HG03139 (cell line): ENCODE measurements around the gene WDR55.
"Not testable (repeated sequence)": the region's sequence is repeated elsewhere in the genome, so short reads cannot be mapped to it uniquely, and the experiment has no call there.

Experiments
- ATAC-seq: cut with Tn5 transposase; IDR thresholded peaks from one replicate; pipeline ENCODE4 v1.9.1; 2021; ENCODE audit not compliant: unreplicated experiment

Gene WDR55

GRCh38 chr5:140708787-140709186 is 44.1 kb downstream of the WDR55 start:
- ATAC-seq: not testable (repeated sequence)

- peak; percentile 85 for ATAC-seq
Observed at GRCh38 chr5:140710899-140711552, 46.3 kb downstream of the WDR55 start.

GRCh38 chr5:140711794-140712193 is 47.1 kb downstream of the WDR55 start:
- ATAC-seq: no peak

GRCh38 chr5:140713562-140714094 is 48.9 kb downstream of the WDR55 start:
- ATAC-seq: no peak

GRCh38 chr5:140716238-140716637 is 51.5 kb downstream of the WDR55 start:
- ATAC-seq: not testable (repeated sequence)

- ATAC-seq: no peak
Observed at GRCh38 chr5:140718266-140718592, 53.5 kb downstream of the WDR55 start.

GRCh38 chr5:140720738-140721137 is 56.0 kb downstream of the WDR55 start:
- ATAC-seq: not testable (repeated sequence)

- ATAC-seq: not testable (repeated sequence)
Observed at GRCh38 chr5:140721395-140721794, 56.7 kb downstream of the WDR55 start.
